ENCODE results near the gene SAMD10.

SAMD10 gene

DNA sequence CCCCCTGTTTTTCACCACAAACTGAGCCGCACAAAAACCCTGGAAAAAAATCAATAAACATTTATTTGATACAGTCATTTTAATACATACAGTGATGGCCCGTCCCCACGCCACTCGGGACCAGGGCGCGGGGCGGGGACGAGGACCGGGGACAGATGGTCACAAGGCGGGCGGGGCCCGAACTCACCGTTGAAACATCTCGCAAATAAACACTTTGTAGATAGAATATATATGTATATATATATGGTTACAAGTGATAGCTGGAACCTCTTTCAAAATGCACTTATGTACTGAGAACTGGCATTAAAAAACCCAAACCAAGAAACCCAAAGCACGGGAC is 22.8 kb downstream of the SAMD10 start:
- DNase-seq (ENCODE audit: low read depth) = no peak

DNA sequence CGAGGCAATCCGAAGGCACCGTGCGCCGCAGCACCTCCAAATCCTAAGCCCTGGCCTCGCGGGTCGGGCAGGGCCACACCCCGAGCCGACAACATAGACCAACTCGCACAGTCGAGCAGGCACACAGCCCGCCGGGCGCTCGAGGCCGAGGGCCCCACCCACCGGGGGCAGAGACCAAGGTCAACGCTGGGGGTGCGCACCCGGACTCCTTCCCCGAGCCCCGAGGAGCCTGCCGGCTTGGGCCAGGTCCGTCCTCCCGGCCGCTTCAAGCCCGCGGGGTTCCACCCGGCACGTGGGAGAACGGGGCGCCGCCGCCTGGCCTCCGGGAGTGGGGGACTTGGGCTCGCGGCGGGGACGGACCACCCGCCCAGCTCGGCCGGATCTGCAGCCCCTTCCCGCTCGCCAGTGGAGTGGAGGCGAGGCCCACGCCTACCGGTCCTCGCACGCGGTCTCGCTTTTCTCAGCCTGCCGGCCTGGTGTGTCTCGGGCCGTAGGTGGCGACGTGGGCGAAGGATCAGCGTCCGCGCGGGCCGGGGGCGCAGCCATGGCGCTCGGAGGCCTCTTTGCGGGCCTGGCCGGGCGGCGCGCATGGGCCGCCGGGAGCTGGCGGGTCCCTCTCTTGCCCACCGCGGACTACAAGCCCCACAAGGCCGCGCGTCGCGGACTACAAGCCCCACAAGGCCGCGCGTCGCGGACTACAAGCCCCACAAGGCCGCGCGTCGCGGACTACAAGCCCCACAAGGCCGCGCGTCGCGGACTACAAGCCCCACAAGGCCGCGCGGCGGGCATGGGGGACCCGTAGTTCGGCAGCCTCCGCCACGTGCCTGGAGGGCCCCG is 23.4 kb downstream of the SAMD10 start, which contains the start of gene UCKL1:
UCKL1 (minus strand) TSS at position 590 of the 837 bp plus-strand sequence; CDS start at position 546, 44 bp downstream.
- DNase-seq (ENCODE audit: low read depth) = peak; percentile 81

DNA sequence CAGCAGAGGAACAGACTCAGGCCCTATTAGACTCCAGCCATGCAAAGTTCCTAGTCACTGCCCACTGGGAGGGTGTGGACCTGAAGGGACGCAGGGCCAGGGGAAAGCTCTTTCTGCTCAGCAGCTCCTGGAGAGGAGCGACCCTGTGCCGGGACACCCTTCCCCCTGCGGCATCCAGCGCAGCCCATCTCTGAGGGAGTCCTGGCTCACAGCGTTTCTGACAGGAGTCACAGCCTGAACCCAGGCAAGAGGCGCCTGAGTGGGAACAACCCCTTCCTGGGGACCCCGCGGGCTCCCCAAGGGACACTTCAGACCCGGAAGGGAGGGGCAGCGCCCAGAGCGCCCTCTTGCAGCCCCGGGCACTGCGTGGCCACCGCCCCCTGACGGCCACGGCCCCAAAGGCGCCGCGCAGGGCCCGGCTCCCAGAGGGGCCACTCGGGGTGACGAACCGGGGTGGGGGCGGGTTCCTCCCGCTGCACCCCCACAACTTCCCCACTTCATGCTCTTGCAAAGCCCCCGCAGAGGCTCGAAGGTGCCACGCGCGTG is 24.1 kb downstream of the SAMD10 start:
- no peak for DNase-seq (ENCODE audit: low read depth)

DNA sequence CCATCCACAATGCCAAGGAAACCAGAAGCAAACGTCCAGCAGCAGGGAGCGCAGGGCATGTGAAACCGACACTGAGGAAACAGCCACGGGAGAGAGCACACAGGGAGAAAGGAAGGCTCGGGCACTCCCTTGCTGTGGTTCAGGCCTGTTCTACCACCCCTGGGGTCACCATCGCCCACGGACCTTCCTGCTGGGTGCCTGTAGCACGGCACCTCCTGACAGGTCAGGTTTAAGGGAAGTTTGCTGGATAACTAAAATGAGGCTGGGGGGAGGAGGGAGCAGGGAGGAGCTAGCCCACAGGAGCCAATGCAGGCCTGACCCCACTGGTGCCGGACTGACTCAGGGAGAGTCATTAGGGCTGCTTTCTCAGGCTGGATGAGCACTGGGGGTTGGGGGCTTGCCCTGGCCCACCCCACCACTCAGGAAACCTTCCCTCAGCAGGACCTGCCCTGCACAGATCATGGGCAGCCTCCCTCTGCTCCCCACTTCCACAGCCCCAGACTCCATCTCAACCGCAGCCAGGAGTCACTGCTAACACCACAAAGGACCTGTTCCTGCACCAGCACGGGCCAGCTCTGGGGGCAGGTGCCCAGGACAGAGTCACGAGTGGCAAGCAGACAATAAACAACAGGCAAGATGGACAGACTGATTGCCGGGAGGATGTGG is 25.5 kb downstream of the SAMD10 start:
- no peak for DNase-seq (ENCODE audit: low read depth)

DNA sequence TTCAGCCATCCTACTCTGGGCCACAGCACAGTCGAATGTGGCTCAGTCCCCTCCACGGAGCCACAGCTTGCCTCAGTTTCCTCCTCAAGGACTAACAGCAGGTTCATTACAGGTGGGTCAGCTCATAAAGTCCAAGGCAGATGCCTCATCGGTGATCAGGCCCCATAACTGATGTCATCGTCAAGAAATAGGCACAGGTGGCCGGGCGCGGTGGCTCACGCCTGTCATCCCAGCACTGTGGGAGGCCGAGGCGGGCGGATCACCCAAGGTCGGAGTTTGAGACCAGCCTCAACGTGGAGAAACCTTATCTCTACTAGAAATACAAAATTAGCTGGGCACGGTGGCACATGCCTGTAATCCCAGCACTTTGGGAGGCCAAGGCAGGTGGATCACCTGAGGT is 26.7 kb downstream of the SAMD10 start:
- DNase-seq (ENCODE audit: low read depth) = no peak

DNA sequence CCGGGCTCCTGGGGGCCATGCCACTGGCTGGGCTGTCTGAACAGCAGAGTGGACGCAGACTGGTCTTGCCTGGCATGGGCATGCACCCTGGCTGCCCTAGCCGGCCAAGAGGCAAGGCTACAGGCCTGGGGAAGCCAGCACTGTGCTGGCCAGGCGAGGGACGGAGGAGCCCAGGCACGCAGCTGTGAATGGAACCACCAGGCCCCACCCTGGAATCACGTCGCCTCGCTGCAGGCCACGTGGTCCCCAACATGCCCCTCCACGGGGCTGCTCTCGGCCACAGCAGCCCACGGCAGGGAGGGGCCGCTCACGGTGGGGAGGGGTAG is 27.3 kb downstream of the SAMD10 start:
- no peak for DNase-seq (ENCODE audit: low read depth)

DNA sequence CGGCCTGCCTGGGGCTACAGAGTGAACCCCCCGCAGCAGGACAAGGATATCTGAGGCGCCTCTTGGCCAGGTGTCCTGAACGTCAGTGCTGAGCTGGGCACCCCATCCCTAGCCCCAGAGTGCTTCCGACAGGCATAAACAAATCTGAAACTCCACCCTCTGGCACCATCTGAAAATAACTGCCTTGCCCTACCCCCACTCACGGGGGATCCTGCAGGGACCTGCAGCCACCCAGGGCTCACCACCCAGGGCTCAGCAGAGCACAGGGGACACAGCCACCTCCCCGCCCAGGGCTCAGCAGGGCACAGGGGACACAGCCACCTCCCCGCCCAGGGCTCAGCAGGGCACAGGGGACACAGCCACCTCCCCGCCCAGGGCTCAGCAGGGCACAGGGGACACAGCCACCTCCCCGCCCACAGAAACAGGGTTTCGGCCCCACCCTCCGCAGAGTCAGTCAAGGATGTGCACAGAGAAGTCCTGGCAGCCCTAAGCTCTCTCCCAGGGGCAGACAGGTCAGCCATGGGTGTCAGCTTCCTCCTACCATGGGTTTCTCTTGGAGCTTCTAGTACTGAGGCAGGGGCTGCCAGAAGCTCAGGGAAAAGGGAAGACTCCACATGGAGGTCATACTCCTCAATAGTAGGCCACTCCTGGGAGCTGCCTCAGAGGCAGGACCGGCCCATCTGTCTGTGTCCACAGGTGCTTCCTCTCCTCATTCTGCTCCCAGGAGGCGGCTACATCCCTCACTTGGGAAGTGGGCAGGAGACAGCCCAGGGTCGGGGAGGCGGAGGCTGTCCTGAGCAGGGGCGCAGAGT is 27.8 kb downstream of the SAMD10 start:
- DNase-seq (ENCODE audit: low read depth) = no peak

DNA sequence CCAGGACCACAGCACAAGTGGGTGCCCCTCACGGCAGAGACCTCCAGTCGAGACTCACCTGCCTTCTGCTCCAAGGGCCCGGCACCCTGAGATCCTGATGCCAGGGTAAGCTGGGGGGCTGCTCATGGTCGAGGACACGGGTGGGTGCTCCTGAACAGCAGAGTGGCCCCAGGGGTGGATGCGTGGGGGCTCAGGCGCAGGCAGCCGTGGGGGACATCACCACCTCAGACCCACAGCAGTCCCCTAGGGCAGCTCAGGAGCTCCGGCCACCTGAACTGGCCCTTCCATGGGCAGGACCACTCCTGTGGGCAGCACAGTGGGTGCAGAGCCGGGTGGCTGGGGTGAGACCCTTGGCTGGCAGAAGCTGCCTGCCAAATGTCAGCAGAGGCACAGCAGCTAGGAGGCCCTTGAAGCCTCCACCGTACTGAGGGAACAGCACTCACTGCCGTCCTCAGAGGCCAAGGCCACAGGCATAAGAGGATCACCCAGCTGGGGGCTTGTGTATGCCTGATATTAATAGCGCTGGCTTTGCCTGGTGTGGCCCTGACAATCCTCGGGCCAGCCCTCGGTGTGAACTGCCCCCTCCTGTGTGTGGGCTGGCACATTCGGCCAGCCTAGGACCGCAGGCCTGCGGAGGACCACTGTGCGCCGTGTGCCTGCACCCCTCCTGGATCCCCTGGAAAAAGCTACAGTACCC is 28.6 kb downstream of the SAMD10 start:
- no peak for DNase-seq (ENCODE audit: low read depth)

DNA sequence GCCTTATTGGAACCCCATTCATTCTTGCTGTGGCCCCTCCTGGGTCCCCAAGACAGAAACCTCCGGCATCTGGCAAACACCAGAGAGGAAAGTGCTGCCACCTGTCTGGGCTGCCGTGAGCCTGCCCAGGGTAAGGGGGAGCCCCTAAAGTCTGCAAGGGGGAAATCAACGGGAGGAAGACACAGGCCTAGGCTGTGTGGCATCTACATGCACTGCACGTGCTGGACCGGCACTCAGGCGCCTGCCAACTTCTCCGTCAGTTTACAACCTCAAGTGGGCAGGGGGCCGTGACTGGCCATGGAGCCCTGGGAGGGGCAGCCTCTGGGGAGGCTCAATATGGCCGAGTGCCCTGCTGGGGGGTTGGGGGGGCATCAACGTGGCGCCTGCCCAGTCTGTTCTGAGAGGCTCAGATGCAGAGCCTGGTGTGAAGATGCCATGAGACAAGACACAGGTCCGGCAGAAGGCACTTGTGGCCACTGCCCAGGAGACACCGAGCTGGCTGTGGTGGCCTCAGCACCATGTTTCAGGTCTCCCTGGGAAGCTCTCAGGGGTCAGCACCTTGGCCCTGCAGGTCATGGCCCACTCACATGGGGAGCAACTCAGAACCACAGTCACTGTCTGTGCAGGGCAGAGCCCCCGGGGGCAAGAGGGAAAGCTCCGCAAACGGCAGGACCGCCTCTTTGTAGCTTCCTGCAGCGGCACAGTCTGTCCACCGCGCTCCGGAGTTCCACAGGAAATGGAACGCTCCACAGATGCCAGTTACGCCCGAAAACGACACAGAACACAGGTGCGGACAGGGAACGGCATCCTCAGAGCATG is 31.6 kb downstream of the SAMD10 start:
- DNase-seq (ENCODE audit: low read depth) = no peak

DNA sequence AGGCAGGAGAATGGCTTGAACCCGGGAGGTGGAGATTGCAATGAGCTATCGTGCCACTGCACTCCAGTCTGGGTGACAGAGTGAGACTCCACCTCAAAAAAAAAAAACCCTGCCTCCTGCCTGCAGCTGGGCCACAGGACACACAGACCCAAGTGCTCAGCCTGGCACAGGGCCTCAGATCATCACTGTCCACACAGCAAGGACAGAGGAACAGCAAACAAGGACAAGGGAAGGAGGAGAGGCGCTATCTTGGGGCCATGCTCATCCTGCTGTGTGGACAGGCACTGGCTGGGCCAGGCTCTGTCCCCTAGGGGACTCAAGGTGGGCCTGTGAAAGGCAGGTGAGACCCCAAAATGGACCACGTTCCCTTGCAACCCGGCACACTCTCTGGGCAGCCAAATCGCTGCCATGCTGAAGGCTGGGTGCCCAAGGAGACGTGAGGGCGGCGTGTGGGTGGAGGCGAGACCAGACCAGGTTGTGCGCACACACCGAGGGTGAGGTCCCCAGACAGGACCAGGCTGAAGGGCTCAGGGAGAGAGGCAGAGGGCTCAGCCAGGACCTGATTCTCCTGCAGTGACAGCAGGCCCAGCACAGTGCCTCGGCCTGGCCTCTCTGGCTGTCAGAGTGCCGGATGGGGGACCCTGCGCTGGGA is 32.3 kb downstream of the SAMD10 start:
- DNase-seq (ENCODE audit: low read depth) = no peak

DNA sequence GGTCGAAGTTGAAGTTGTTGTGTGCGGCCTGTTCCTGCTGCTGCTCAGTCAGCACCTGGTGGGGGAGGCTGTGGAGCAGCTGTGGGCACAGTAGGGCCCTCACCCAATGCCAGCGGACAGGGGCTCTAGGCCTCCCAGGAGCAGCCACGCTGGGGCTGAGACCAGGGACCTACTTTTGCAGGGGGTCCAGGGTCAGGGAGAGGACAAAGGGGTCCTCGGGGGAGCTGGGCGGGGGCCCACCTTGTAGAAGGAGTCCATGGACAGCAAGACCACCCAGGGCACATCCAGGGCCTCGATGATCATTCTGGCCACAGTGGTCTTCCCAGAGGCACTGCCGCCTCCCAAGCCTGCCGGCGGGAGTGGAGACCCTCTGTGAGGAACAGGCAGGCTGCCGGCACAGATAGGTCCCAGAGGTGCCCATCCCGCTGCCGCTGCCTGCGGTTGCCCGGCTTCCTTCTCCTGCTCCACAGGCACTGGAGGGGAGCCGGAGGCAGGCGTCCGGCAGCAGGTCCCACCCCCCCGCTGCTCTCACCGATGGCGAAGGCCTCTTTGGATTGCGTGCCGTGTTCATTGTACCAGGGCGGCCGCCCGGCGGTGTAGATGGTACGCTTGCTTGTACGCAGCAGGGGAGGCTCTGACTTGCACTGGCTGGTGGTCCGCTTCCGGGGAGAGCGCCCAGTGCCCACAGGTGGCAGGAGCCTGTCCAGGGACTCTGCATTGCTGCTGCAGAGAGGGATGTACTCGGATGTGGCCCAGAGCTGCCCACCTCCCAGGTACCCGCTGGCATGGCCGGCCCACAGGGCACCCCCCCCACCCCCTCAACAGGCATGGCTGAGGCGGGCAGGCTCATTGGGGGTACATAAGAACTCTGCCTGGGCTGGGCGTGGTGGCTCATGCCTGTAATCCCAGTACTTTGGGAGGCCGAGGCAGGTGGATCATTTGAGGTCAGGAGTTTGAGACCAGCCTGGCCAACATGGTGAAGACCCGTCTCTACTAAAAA is 33.2 kb downstream of the SAMD10 start:
- no peak for DNase-seq (ENCODE audit: low read depth)

DNA sequence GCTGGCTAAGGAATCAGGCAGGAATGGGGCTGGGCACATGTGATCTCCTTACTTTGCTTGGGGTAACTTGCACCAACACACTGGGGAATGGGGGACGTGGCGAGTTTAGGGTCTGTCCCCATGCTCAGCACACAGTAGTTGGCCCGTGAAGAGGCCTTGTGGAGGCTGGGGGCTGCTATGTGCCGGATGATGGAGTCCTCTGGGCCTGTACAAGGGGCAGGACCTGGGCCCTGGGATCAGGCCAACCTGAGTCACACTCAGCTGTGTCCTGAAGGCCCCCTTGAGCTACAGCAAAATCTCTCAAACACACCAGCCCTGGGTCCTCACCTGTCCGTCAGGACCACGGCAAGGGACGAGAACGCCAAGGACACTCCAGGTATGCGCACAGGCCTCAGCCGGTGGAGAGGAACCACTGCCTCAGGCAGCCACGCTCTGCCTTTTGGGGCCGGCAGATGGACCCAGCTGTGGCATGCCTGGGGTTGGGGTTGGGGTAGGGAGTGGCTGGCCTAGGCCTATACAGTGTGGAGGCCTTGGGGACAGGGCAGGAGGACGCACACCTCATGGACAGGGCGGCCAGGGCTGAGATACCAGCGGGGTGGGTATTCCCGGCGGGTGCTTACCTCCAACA is 34.3 kb downstream of the SAMD10 start:
- DNase-seq (ENCODE audit: low read depth) = no peak

DNA sequence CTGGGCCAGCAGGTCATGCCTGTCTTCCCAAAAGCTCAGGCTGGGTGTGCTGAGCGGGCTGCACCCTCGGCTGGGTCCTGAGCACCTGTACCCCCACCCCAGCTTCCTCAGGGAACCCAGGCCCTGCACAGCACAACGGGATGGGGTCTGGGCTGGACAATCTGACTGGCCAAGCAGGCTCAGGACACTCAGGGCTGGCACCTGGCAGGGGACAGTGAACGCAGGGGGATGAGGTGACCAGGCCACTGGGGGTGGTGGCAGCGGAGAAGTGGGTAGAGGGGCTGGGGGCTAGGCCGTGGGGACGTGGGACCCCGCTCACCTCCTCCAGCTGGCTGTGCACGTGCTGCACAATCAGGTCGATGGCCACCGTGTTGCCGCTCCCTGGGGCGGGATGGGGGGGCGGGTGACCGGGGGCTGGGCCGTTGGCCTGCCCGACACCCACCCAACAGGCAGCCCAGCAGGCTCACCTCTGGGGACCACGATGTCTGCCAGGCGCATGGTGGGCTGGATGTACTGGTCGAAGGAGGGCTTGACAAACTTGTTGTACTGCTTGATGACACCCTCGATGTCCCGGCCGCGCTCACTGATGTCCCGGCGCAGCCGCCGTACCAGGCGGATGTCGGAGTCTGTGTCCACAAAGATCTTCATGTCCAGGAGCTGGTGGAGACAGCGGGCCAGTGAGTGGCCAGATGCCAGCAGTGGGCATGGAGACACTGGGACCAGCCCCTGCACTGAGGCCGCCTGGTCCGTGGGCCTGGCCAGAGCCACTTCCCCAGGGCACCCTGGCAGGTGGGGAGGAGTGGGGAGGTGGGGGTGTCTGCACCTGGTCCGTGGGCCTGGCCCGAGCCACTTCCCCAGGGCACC is 35.1 kb downstream of the SAMD10 start:
- DNase-seq (ENCODE audit: low read depth) = no peak

DNA sequence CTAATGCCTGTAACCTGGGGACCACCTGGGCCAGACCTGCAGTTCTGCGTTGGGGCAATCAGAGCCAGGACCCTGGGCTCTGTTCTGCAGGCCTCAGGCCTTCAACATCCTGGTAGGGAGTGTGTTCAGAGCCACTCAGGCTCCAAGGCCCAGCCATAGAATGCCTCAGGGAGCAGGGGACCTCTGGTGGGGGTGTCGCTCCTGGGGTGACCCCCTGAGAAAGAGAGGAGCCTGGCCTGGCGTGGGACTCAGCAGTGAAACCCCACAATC is 35.7 kb downstream of the SAMD10 start:
- DNase-seq (ENCODE audit: low read depth) = no peak

DNA sequence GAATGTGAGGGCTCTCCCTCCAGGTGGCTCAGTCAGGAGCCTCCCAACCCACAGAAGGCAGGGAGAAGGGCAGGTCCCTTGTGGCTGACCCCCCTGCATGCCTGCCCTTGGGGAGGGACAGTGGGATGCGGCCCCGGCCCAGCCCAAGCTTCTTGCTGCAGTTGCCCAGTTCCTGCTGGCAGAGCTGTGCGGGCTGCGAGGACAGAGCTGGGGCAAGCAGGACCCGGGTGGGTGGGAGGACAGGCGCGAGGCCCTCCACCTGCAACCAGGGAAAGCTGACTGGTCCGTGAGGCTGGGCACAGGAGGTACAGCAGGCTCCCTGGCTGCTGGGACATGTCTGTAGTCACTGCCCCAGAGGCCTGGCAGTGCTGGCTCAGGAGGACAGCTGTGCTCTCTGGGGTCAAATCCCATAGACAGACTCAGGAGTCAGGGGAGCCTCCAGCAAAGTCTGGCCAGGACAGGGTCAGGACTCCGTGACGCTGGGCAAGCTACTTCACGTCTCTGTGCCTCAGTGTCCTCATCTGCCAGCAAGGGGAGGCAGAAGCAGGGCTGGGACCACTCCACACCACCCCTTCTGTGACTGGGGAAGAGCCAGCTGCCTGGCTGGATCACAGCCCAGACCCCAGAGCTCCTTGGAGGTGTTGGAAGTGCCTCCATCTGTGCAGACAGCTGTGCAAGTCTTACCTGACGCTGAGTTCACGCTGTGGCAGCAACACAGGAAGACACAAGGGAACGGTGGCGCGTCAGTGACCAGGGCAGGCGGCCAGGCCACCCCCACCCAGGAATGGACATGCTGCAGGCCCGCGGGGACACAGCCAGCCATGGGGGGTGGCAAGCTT is 36.3 kb downstream of the SAMD10 start:
- DNase-seq (ENCODE audit: low read depth) = no peak

DNA sequence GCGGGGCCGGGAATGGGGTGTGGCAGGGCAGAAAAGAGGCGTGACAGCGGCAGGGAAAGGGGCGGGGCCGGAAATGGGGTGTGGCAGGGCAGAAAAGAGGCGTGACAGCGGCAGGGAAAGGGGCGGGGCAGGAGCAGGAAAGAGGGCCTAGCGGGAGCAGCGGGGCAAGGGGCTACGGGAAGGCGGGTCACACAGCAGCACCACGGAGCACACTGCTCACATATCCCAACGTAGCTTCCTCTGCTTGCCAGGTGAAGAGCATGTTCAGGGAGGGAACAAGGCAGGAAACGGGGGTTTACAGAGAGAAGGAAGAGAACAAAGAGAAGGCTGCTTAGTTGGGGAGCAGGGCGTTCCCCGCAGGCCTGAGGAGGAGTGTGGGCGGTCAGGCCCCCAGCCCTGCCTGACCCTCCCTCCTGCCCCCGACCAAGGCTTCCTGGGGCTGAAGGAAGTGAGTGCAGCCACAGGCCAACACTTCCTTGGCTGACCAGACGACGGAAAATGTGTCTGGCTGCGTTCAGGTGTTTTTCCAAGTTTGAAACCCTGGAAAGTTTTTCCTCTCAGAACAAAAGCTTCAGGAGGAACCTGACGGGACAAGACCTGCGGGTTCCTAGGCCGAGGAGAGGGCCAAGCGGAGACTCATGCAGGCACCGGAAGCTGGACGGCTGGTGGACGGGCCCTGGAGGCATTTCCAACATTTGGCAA is 37.0 kb downstream of the SAMD10 start:
- no peak for DNase-seq (ENCODE audit: low read depth)
